ENCODE measurements around the gene PSAP. TPM values are rescaled to one million over a fixed set of nuclear protein-coding genes. Genes with fewer than 3 reads are reported as not detected.
"Not testable (repeated sequence)": the region's sequence is repeated elsewhere in the genome, so short reads cannot be mapped to it uniquely, and the experiment has no call there.

PSAP gene
- total RNA-seq, 1 donor from 2014 or later, result 417 TPM

DNA sequence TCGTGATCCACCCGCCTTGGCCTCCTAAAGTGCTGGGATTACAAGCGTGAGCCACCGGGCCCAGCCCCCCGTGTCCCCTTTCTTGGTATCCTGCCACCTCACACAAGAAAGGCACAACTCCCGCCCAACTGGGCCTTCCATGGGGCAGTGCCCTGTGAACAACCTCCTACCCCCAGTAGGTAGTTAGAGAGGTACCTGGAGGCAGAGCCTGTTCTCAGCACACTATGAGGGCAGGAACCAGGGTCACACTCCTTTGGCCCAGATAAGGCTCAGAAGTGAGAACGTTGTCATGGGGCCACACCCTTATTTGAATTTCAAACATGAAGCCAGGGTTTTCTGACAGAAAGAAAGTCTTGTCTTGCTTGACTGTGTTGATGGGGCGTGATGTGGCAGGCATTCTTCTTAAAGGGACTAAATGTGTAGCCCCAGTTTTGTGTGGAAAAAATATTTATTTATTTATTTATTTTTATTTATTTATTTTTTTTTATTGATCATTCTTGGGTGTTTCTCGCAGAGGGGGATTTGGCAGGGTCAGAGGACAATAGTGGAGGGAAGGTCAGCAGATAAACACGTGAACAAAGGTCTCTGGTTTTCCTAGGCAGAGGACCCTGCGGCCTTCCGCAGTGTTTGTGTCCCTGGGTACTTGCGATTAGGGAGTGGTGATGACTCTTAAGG lies 23.8 kb upstream of the PSAP start:
- DNase-seq (ENCODE audit: low spot score), result not testable (repeated sequence)

- no peak for DNase-seq (ENCODE audit: low spot score)
These were observed 22.6 kb upstream of the PSAP start for GRCh38 chr10:71873582-71874211.

- not testable (repeated sequence) for DNase-seq (ENCODE audit: low spot score)
These were observed 18.6 kb upstream of the PSAP start for GRCh38 chr10:71869601-71870000.

DNA sequence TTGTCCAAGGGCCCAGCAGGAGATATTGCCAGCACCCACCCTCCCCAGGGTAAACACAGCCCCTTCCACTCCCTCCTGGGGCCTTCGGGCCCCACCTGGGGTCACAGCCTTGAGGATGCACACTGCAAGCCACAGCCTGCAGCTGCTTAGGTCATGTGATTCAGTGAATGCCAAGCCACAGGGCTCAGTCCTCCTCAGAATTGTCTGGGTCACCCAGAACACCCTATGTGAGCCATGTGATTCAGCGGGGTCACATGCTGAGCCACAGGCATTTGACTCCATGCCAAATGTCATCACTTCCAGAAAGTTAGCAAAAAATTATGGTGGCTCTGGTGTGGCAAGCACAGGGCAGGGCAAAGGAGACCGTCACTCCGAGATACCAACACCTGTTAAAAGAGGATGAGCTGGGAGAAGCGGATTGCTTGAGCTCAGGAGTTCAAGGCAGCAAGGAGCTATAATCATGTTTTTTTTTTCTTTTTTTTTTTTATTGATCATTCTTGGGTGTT lies 17.2 kb upstream of the PSAP start:
- no peak for DNase-seq (ENCODE audit: low spot score)

DNA sequence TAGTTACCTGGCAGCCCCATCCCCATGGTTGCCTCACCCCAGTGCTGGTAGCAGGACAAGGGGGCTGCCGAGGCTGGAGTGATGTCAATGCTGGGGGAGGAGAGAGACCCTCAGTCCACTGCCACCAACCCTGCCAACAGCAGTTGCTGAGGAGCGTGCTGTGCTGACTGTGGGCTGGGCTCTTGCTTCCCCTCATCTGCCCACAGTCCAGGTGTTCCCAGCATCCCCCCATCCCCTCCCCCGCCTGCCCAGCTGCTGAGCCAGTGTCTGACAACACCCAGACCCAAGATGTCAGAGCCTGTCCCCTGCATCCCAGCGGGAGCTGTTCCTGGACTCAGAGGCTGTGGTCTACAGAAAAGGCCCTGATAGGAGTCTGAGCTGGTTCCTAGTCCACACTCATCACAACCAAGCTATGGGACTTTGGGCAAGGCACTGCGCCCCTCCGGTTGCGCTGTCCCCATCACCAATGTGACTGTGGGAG lies 14.6 kb upstream of the PSAP start:
- no peak for DNase-seq (ENCODE audit: low spot score)

DNA sequence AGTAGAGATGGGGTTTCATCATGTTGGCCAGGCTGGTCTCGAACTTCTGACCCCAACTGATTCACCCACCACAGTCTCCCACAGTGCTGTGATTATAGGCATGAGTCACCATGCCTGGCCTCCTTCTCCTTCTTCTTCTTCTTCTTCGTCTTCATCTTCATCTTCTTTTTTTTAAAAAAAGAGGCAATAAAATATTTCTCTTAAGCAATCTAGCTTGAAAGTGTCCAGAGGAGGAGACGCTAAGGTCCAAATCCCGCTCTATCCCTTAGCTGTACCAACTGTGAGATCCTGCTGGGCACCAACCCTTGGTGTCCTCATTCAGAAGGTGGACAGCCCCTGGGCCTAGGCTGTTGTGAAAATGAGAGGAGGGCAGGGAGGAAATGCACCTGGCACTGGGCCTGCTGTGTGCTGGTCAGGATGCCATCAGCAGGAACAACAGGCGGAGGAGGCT lies 13.9 kb upstream of the PSAP start:
- DNase-seq (ENCODE audit: low spot score), result no peak

DNA sequence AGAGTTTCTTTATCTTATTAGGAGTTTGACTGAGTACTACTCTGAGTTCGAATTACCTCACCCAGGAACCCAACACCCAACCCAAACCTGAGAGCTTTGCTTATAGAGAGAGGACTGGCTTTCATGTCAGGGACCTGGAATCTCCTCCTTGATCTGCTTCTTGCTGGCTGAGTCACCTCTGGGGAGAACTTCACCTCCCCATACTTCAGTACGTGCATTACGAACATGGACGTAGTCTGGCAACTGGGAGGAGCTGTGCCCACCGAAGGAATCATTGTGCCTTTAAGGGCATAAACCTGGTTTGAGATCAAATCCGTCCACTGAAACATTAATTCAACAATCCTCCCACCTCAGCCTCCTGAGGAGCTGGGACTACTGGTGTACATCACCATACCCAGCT lies 12.2 kb upstream of the PSAP start:
- DNase-seq (ENCODE audit: low spot score), result no peak

DNA sequence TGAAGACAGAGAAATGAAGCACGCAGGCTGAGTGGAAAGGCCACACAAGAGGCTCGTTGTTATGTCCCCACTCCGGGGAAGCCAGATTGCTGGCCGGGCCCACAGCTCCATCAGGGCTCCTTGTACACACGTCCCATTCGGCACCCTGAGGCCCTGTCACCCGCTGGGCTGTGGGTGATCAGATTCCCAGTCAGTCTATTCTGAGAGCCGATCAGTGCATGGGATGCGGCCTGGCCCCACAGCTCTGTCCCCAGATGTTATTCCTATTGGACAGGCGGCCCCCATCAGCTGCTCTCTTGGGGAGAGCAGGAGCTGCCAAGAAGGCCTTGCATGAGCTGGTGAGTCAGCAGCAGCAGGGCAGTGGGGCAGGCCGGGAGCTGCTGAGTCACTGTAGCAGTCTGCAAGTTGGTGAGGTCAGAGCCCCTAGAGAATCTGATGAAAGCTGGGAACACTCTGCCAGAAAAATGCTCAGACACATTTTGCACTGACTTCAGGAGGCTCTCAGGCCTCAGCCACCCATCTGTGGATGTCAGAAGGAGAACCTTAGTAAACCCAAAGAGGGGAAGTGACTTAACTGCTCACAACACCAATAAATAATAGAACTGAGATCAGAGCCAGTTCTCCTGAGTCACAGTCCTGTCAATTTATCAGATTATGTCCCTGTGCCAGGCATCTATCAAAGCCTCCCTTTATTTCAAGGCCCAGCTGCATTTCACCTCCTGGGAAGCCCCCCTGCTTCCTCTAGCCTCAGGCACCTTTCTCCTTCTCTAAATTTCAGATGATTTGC lies 9.4 kb upstream of the PSAP start:
- DNase-seq (ENCODE audit: low spot score), result peak; percentile 98

GRCh38 chr10:71857934-71858890 lies 7.2 kb upstream of the PSAP start:
- no peak for DNase-seq (ENCODE audit: low spot score)

GRCh38 chr10:71856619-71857018 lies 5.6 kb upstream of the PSAP start:
- DNase-seq (ENCODE audit: low spot score), result no peak

- no peak for DNase-seq (ENCODE audit: low spot score)
These were observed 3.0 kb upstream of the PSAP start for GRCh38 chr10:71854031-71854430.

DNA sequence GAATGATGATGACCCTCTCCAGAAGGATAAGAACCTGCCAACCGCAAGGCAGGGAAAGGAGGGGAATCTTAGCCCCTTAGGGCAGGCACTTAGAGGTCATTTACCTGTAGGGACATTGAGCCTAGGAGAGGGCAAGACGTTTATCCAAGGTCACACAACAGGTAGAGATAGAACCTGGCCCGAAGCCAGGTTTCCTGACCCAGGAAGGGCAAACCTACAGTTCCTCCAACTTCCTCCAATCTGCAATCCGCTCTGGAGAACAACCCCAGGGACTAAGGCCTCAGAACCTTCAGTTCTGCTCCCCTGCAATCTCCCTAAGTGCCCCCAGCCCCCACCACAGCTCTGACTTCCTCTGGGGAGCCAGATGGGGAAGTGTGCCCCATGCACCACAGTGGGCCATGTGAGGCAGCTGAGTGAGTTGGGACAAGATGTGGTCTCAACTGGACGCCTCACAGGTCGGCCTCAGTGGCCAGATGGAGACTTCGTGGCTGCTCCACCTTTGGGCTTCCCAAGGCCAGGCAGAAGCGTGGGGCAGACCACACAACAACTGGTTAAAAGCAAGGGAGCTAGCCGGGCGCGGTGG lies 1.4 kb upstream of the PSAP start:
- peak; percentile 29 for DNase-seq (ENCODE audit: low spot score)

GRCh38 chr10:71851465-71852095 lies 529 bp upstream of the PSAP start:
- DNase-seq (ENCODE audit: low spot score), result not testable (repeated sequence)

DNA sequence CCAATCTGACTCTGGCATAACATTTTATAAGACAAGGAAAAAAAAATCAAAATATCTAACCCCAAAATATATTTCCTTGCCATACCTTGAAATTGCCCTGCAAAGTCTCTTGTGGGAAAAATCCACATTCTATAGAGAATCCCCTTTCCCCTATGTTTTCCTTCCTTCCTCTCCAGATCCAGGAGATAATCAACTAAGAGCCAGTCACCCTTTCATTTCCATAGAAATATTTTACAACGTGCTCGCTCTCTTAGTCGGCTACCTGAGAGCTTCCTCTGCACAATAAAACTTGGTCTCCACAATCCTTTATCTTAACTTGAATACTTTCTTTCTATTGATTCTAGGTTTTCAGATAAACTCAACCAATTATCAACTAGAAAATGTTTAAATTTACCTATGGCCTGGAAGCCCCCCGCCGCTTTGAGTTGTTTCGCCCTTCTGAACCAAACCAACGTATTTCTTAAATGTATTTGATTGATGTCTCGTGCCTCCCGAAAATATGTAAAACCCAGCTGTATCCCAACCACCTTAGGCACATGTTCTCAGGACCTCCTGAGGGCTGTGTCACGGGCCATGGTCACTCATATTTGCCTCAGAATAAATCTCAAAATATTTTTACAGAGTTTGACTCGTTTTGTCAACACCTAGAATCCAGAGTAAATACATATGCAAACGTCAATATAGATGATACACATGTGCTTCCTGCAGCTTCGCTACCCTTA lies 869 bp downstream of the PSAP start:
- no peak for DNase-seq (ENCODE audit: low spot score)

DNA sequence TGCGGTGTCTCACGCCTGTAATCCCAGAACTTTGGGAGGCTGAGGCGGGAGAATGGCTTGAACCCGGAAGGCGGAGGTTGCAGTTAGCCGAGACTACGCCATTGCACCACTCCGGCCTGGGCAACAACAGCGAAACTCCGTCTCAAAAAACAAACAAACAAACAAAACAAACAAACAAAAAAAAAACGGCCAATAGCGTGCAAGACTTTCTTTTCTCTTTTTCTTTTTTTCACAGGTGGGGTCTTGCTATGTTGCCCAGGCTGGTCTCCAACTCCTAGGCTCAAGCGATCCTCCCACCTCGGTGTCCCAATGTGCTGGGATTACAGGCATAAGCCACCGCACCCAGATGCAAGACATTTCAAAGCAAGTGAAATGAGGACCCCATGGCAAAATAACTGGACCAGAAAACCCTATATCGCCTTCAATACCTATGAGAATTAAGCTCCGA lies 1.6 kb downstream of the PSAP start:
- no peak for DNase-seq (ENCODE audit: low spot score)

- DNase-seq (ENCODE audit: low spot score), result no peak
These were observed 2.5 kb downstream of the PSAP start for GRCh38 chr10:71848325-71849275.

GRCh38 chr10:71847418-71847817 lies 3.6 kb downstream of the PSAP start:
- no peak for DNase-seq (ENCODE audit: low spot score)

DNA sequence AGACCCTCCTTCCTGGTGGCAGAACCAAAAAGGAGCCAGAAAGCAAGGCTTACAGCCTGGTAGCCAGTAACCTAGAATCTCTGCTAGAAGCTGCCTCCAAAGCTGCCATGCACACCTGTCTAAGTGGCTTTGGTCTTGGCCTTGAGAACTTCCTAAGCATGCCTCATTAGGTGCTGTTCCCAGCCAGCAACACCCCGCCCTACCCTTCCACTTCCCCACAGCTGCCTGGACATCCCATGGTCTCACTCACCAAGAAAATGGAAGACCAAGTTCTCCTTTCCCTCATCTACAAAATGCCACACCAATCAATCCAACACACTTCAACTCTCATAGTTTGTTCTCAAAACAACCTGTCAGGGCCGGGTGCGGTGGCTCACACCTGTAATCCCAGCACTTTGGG lies 4.2 kb downstream of the PSAP start:
- no peak for DNase-seq (ENCODE audit: low spot score)
